ENCODE data around the gene ATP1A4. TPM values are rescaled to one million over a fixed set of nuclear protein-coding genes. Genes with fewer than 3 reads are reported as not detected.

The ATP1A4 gene
- total and polyA plus RNA-seq, 4 donors: not detected

DNA sequence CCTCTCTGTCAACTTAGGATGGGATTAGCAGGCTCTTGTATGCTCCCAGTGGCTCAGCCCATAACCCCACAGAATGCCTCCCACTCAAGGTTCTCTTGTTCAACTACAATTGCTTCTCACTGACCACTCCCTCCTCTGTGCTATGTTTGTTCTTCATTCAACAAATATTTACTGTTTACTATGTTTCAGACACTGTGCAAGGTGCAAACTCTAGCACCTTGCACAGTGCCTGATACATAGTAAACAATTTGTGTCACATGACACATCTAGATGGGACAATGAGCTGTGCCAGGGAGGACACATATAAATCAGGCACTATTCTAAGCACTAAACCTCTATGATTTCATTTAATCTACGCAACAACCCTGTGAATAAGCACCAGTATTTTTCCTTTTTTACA lies 20.5 kb upstream of the ATP1A4 start:
- no peak for TF ChIP-seq YY1 (IDR thresholded peaks at IDR 0.05)
- no peak for TF ChIP-seq RAD21 (IDR thresholded peaks at IDR 0.05)
- no peak for TF ChIP-seq HNF4A (conservative IDR thresholded peaks at IDR 0.05)
- TF ChIP-seq, protein P1, sequence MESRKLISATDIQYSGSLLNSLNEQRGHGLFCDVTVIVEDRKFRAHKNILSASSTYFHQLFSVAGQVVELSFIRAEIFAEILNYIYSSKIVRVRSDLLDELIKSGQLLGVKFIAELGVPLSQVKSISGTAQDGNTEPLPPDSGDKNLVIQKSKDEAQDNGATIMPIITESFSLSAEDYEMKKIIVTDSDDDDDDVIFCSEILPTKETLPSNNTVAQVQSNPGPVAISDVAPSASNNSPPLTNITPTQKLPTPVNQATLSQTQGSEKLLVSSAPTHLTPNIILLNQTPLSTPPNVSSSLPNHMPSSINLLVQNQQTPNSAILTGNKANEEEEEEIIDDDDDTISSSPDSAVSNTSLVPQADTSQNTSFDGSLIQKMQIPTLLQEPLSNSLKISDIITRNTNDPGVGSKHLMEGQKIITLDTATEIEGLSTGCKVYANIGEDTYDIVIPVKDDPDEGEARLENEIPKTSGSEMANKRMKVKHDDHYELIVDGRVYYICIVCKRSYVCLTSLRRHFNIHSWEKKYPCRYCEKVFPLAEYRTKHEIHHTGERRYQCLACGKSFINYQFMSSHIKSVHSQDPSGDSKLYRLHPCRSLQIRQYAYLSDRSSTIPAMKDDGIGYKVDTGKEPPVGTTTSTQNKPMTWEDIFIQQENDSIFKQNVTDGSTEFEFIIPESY (IDR thresholded peaks at IDR 0.05): no peak
- TF ChIP-seq, protein P2, sequence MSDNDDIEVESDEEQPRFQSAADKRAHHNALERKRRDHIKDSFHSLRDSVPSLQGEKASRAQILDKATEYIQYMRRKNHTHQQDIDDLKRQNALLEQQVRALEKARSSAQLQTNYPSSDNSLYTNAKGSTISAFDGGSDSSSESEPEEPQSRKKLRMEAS (IDR thresholded peaks at IDR 0.05): no peak
- no peak for TF ChIP-seq FOXA2 (IDR thresholded peaks at IDR 0.05)
- no peak for TF ChIP-seq NR2F2 (IDR thresholded peaks at IDR 0.05)
- no peak for TF ChIP-seq SP1 (IDR thresholded peaks at IDR 0.05)
- TF ChIP-seq FOXA1 (IDR thresholded peaks at IDR 0.05): no peak
- no peak for TF ChIP-seq GABPA (IDR thresholded peaks at IDR 0.05 in 1 of 2, conservative IDR thresholded peaks at IDR 0.05 in 1 of 2)
- no peak for TF ChIP-seq RXRA (IDR thresholded peaks at IDR 0.05)
- TF ChIP-seq, protein P3, sequence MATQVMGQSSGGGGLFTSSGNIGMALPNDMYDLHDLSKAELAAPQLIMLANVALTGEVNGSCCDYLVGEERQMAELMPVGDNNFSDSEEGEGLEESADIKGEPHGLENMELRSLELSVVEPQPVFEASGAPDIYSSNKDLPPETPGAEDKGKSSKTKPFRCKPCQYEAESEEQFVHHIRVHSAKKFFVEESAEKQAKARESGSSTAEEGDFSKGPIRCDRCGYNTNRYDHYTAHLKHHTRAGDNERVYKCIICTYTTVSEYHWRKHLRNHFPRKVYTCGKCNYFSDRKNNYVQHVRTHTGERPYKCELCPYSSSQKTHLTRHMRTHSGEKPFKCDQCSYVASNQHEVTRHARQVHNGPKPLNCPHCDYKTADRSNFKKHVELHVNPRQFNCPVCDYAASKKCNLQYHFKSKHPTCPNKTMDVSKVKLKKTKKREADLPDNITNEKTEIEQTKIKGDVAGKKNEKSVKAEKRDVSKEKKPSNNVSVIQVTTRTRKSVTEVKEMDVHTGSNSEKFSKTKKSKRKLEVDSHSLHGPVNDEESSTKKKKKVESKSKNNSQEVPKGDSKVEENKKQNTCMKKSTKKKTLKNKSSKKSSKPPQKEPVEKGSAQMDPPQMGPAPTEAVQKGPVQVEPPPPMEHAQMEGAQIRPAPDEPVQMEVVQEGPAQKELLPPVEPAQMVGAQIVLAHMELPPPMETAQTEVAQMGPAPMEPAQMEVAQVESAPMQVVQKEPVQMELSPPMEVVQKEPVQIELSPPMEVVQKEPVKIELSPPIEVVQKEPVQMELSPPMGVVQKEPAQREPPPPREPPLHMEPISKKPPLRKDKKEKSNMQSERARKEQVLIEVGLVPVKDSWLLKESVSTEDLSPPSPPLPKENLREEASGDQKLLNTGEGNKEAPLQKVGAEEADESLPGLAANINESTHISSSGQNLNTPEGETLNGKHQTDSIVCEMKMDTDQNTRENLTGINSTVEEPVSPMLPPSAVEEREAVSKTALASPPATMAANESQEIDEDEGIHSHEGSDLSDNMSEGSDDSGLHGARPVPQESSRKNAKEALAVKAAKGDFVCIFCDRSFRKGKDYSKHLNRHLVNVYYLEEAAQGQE (IDR thresholded peaks at IDR 0.05): no peak
- TF ChIP-seq EGR1 (IDR thresholded peaks at IDR 0.05; ENCODE audit: low read depth in 2 of 2): no peak
- Histone ChIP-seq H3K4me1 (ENCODE audit: control insufficient read depth in 4 of 4, insufficient read depth in 4 of 4, low read length in 3 of 4) (peaks cover 0 to 3% (median 0%) of the 10 kb centered on the region in 4 donors), H3K27ac (ENCODE audit: low read depth in 1 of 2, low read length in 2 of 2) (no peak overlapping the region), H3K4me3 (ENCODE audit: low read depth in 1 of 3, low read length in 3 of 3) (no peak overlapping the region), H3K36me3 (ENCODE audit: control insufficient read depth in 4 of 4, insufficient read depth in 3 of 4, low read depth in 1 of 4, low read length in 3 of 4) (no peaks in the 10 kb centered on the region), H3K27me3 (ENCODE audit: control insufficient read depth in 4 of 4, insufficient read depth in 4 of 4, low read length in 3 of 4) (no peaks in the 10 kb centered on the region), H3K9me3 (ENCODE audit: control insufficient read depth in 4 of 4, low read length in 3 of 4) (no peaks in the 10 kb centered on the region), H3K9ac (ENCODE audit: low read depth in 1 of 2, low read length in 2 of 2) (no peak overlapping the region)
- WGBS: 100% methylated on average over 1 of the region's 1 CpG
- DNase-seq (ENCODE audit: low spot score): no peak

- Histone ChIP-seq H3K9me3 (ENCODE audit: control insufficient read depth in 4 of 4, low read length in 3 of 4) (no peaks in the 10 kb centered on the region), H3K4me3 (ENCODE audit: low read depth in 1 of 3, low read length in 3 of 3) (no peak overlapping the region), H3K27ac (ENCODE audit: low read depth in 1 of 2, low read length in 2 of 2) (no peak overlapping the region), H3K27me3 (ENCODE audit: control insufficient read depth in 4 of 4, insufficient read depth in 4 of 4, low read length in 3 of 4) (no peaks in the 10 kb centered on the region), H3K36me3 (ENCODE audit: control insufficient read depth in 4 of 4, insufficient read depth in 3 of 4, low read depth in 1 of 4, low read length in 3 of 4) (no peaks in the 10 kb centered on the region), H3K4me1 (ENCODE audit: control insufficient read depth in 4 of 4, insufficient read depth in 4 of 4, low read length in 3 of 4) (peaks cover 0 to 3% (median 0%) of the 10 kb centered on the region in 4 donors), H3K9ac (ENCODE audit: low read depth in 1 of 2, low read length in 2 of 2) (no peak overlapping the region)
- no peak for TF ChIP-seq RXRA (IDR thresholded peaks at IDR 0.05)
- TF ChIP-seq, protein P2 (IDR thresholded peaks at IDR 0.05): no peak
- no peak for TF ChIP-seq EGR1 (IDR thresholded peaks at IDR 0.05; ENCODE audit: low read depth in 2 of 2)
- TF ChIP-seq, protein P4, sequence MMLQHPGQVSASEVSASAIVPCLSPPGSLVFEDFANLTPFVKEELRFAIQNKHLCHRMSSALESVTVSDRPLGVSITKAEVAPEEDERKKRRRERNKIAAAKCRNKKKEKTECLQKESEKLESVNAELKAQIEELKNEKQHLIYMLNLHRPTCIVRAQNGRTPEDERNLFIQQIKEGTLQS (IDR thresholded peaks at IDR 0.05): no peak
- TF ChIP-seq, protein P3 (IDR thresholded peaks at IDR 0.05): no peak
- WGBS: 52% methylated on average over 8 of the region's 8 CpGs
- no peak for DNase-seq (ENCODE audit: low spot score)
Measured at GRCh38 chr1:160131803-160132565, 19.4 kb upstream of the ATP1A4 start.
